OCI-LY1 (cell line): ENCODE measurements around the gene GCSH.

Experiments
- H2AFZ ChIP-seq: fragments of 200-600 bp; sonication (generic), shearing (Covaris generic); 2 replicates; pipeline ENCODE4 v1.6.0; 2014; ENCODE audit warnings: antibody characterized with exemption, mild to moderate bottlenecking, low read length
- H3F3A ChIP-seq: fragments of 200-600 bp; sonication (generic), shearing (Covaris generic); 2 replicates; pipeline ENCODE4 v1.6.0; 2014; ENCODE audit warnings: mild to moderate bottlenecking, antibody characterized with exemption, low read length, moderate library complexity; ENCODE audit not compliant: insufficient read depth
- H3K27ac ChIP-seq: fragments of 200-600 bp; sonication (generic); 2 replicates; pipeline ENCODE4 v1.5.1; 2014; ENCODE audit warnings: low read length, mixed run types, mild to moderate bottlenecking, low read depth; ENCODE audit not compliant: poor library complexity, severe bottlenecking
- H3K27me3 ChIP-seq: fragments of 200-600 bp; sonication (generic); 2 replicates; pipeline ENCODE4 v1.6.0; 2014; ENCODE audit warnings: antibody characterized with exemption, mild to moderate bottlenecking, low read length, moderate library complexity; ENCODE audit not compliant: insufficient read depth
- H3K36me3 ChIP-seq: fragments of 200-600 bp; sonication (generic); 2 replicates; pipeline ENCODE4 v1.6.1; 2014; ENCODE audit warnings: mild to moderate bottlenecking, antibody characterized with exemption, low read length, moderate library complexity, mixed read lengths; ENCODE audit not compliant: insufficient read depth
- H3K4me1 ChIP-seq: fragments of 200-600 bp; sonication (generic); 2 replicates; pipeline ENCODE4 v1.5.1; 2014; ENCODE audit warnings: mild to moderate bottlenecking, low read length, moderate library complexity; ENCODE audit not compliant: insufficient read depth, severe bottlenecking
- H3K4me2 ChIP-seq: fragments of 200-600 bp; sonication (generic), shearing (Covaris generic); 2 replicates; pipeline ENCODE4 v1.6.1; 2014; ENCODE audit warnings: low read length
- H3K4me3 ChIP-seq: fragments of 200-600 bp; sonication (generic); 2 replicates; pipeline ENCODE4 v1.5.1; 2014; ENCODE audit warnings: low read length, low read depth, mild to moderate bottlenecking, mixed read lengths; ENCODE audit not compliant: poor library complexity, severe bottlenecking
- H3K79me2 ChIP-seq: fragments of 200-600 bp; shearing (Covaris generic); 2 replicates; pipeline ENCODE4 v1.6.1; 2016; ENCODE audit warnings: mixed run types, low read length, mixed read lengths; ENCODE audit not compliant: insufficient read depth
- H3K9ac ChIP-seq: fragments of 200-600 bp; sonication (generic), shearing (Covaris generic); 2 replicates; pipeline ENCODE4 v1.6.1; 2014; ENCODE audit warnings: mild to moderate bottlenecking, low read length, mixed read lengths
- H3K9me2 ChIP-seq: fragments of 200-600 bp; sonication (generic), shearing (Covaris generic); 2 replicates; pipeline ENCODE4 v1.6.1; 2014; ENCODE audit warnings: low read depth, mild to moderate bottlenecking, low read length, mixed read lengths
- H3K9me3 ChIP-seq: fragments of 200-600 bp; shearing (Covaris generic); 2 replicates; pipeline ENCODE4 v1.6.1; 2014; ENCODE audit warnings: low read length, mixed read lengths
- H4K20me1 ChIP-seq: fragments of 200-600 bp; sonication (generic), shearing (Covaris generic); 2 replicates; pipeline ENCODE4 v1.6.0; 2016; ENCODE audit warnings: mild to moderate bottlenecking, low read length; ENCODE audit not compliant: insufficient read depth
- CTCF ChIP-seq: fragments of 200-600 bp; sonication (generic), shearing (Covaris generic); IDR thresholded peaks from 2 replicates; pipeline ENCODE4 v1.5.1; 2017; ENCODE audit warnings: mild to moderate bottlenecking, antibody characterized with exemption, low read length, moderate library complexity, mixed read lengths
- EZH2 ChIP-seq: fragments of 200-600 bp; sonication (generic), shearing (Covaris generic); IDR thresholded peaks from 2 replicates; pipeline ENCODE4 v1.8.0; 2017; ENCODE audit warnings: borderline replicate concordance, mixed run types, mild to moderate bottlenecking, antibody characterized with exemption, low read length, moderate library complexity, mixed read lengths

Gene GCSH

GRCh38 chr16:81069063-81069462 lies 27.1 kb downstream of the GCSH start:
- Histone ChIP-seq H3K79me2 (no peaks in the 10 kb centered on the region), H3K9me2 (no peaks in the 10 kb centered on the region), H3K4me2 (no peak overlapping the region), H3K36me3 (no peaks in the 10 kb centered on the region), H3K4me3 (no peak overlapping the region), H4K20me1 (no peaks in the 10 kb centered on the region), H3K9ac (no peak overlapping the region), H3K9me3 (no peaks in the 10 kb centered on the region), H3F3A (no peaks in the 10 kb centered on the region), H2AFZ (no peak overlapping the region), H3K27ac (no peak overlapping the region), H3K27me3 (no peaks in the 10 kb centered on the region), H3K4me1 (no peaks in the 10 kb centered on the region)
- TF ChIP-seq EZH2 (no peak), CTCF (no peak)

- H3K27me3 ChIP-seq = no peaks in the 10 kb centered on the region
- no peaks in the 10 kb centered on the region for H4K20me1 ChIP-seq
- H2AFZ ChIP-seq = no peak overlapping the region
- no peak overlapping the region for H3K9ac ChIP-seq
- no peak overlapping the region for H3K4me2 ChIP-seq
- no peaks in the 10 kb centered on the region for H3K4me1 ChIP-seq
- TF ChIP-seq CTCF = no peak
- TF ChIP-seq EZH2 = no peak
- H3K9me2 ChIP-seq = no peaks in the 10 kb centered on the region
- H3K79me2 ChIP-seq = no peaks in the 10 kb centered on the region
- H3K4me3 ChIP-seq = no peak overlapping the region
- no peak overlapping the region for H3K27ac ChIP-seq
- H3K36me3 ChIP-seq = no peaks in the 10 kb centered on the region
- no peaks in the 10 kb centered on the region for H3K9me3 ChIP-seq
- H3F3A ChIP-seq = no peaks in the 10 kb centered on the region
Observed at GRCh38 chr16:81067166-81067565, 29.0 kb downstream of the GCSH start.

- no peak overlapping the region for H3K4me2 ChIP-seq
- H3K4me3 ChIP-seq = no peak overlapping the region
- H3K27me3 ChIP-seq = no peaks in the 10 kb centered on the region
- H3K36me3 ChIP-seq = no peaks in the 10 kb centered on the region
- no peak overlapping the region for H2AFZ ChIP-seq
- no peaks in the 10 kb centered on the region for H3K4me1 ChIP-seq
- H3F3A ChIP-seq = no peaks in the 10 kb centered on the region
- no peaks in the 10 kb centered on the region for H4K20me1 ChIP-seq
- H3K79me2 ChIP-seq = no peaks in the 10 kb centered on the region
- no peak overlapping the region for H3K9ac ChIP-seq
- no peak overlapping the region for H3K27ac ChIP-seq
- no peak for TF ChIP-seq EZH2
- no peak for TF ChIP-seq CTCF
- H3K9me2 ChIP-seq = no peaks in the 10 kb centered on the region
- H3K9me3 ChIP-seq = no peaks in the 10 kb centered on the region
Observed at GRCh38 chr16:81066681-81067080, 29.5 kb downstream of the GCSH start.
